ENCODE results near the gene ADIG. TPM values are rescaled to one million over a fixed set of nuclear protein-coding genes. Genes with fewer than 3 reads are reported as not detected.

ADIG gene
- total RNA-seq, 1 donor = not detected

GRCh38 chr20:38573413-38573812 is 7.6 kb upstream of the ADIG start:
- H3K4me3 ChIP-seq (ENCODE audit: insufficient read depth, low read length) = no peak overlapping the region
- H3K4me2 ChIP-seq (ENCODE audit: insufficient read depth, low read length) = no peak overlapping the region
- no peak overlapping the region for H3K27ac ChIP-seq (ENCODE audit: low read depth, low read length)
- H3K9me3 ChIP-seq (ENCODE audit: low read depth, low read length) = no peaks in the 10 kb centered on the region
- H4K20me1 ChIP-seq (ENCODE audit: insufficient read depth, low read length) = no peaks in the 10 kb centered on the region
- no peaks in the 10 kb centered on the region for H3K4me1 ChIP-seq (ENCODE audit: insufficient read depth, low read length)
- no peaks in the 10 kb centered on the region for H3K79me2 ChIP-seq (ENCODE audit: insufficient read depth, low read length)
- no peaks in the 10 kb centered on the region for H3K27me3 ChIP-seq (ENCODE audit: insufficient read depth, low read length)
- DNase-seq (ENCODE audit: insufficient read length, low spot score, missing footprints) = no peak
- no peak overlapping the region for H2AFZ ChIP-seq (ENCODE audit: low read length)
- no peak for TF ChIP-seq CTCF (IDR thresholded peaks at IDR 0.05; ENCODE audit: extremely low read depth, low read depth, low read length)
- peaks cover 54% of the 10 kb centered on the region for H3K36me3 ChIP-seq (ENCODE audit: insufficient read depth, low read length)

GRCh38 chr20:38579219-38579910 is 1.6 kb upstream of the ADIG start:
- Histone ChIP-seq H3K4me2 (ENCODE audit: insufficient read depth, low read length) (no peak overlapping the region), H3K79me2 (ENCODE audit: insufficient read depth, low read length) (no peaks in the 10 kb centered on the region), H2AFZ (ENCODE audit: low read length) (no peak overlapping the region), H3K4me1 (ENCODE audit: insufficient read depth, low read length) (no peaks in the 10 kb centered on the region), H3K4me3 (ENCODE audit: insufficient read depth, low read length) (no peak overlapping the region), H3K9me3 (ENCODE audit: low read depth, low read length) (no peaks in the 10 kb centered on the region), H3K36me3 (ENCODE audit: insufficient read depth, low read length) (peaks cover 20% of the 10 kb centered on the region), H4K20me1 (ENCODE audit: insufficient read depth, low read length) (no peaks in the 10 kb centered on the region), H3K27ac (ENCODE audit: low read depth, low read length) (no peak overlapping the region), H3K27me3 (ENCODE audit: insufficient read depth, low read length) (peaks cover 9% of the 10 kb centered on the region)
- no peak for DNase-seq (ENCODE audit: insufficient read length, low spot score, missing footprints)
- TF ChIP-seq CTCF (IDR thresholded peaks at IDR 0.05; ENCODE audit: extremely low read depth, low read depth, low read length) = no peak

GRCh38 chr20:38579921-38580320 is 1.1 kb upstream of the ADIG start:
- H3K27me3 ChIP-seq (ENCODE audit: insufficient read depth, low read length) = peaks cover 9% of the 10 kb centered on the region
- no peak overlapping the region for H3K4me2 ChIP-seq (ENCODE audit: insufficient read depth, low read length)
- no peak overlapping the region for H3K4me3 ChIP-seq (ENCODE audit: insufficient read depth, low read length)
- H3K4me1 ChIP-seq (ENCODE audit: insufficient read depth, low read length) = no peaks in the 10 kb centered on the region
- DNase-seq (ENCODE audit: insufficient read length, low spot score, missing footprints) = no peak
- no peak overlapping the region for H3K27ac ChIP-seq (ENCODE audit: low read depth, low read length)
- TF ChIP-seq CTCF (IDR thresholded peaks at IDR 0.05; ENCODE audit: extremely low read depth, low read depth, low read length) = no peak
- no peak overlapping the region for H2AFZ ChIP-seq (ENCODE audit: low read length)
- H3K79me2 ChIP-seq (ENCODE audit: insufficient read depth, low read length) = no peaks in the 10 kb centered on the region
- H3K9me3 ChIP-seq (ENCODE audit: low read depth, low read length) = no peaks in the 10 kb centered on the region
- peaks cover 15% of the 10 kb centered on the region for H3K36me3 ChIP-seq (ENCODE audit: insufficient read depth, low read length)
- no peaks in the 10 kb centered on the region for H4K20me1 ChIP-seq (ENCODE audit: insufficient read depth, low read length)

- H4K20me1 ChIP-seq (ENCODE audit: insufficient read depth, low read length) = no peaks in the 10 kb centered on the region
- H3K4me1 ChIP-seq (ENCODE audit: insufficient read depth, low read length) = no peaks in the 10 kb centered on the region
- H3K36me3 ChIP-seq (ENCODE audit: insufficient read depth, low read length) = no peaks in the 10 kb centered on the region
- no peak for DNase-seq (ENCODE audit: insufficient read length, low spot score, missing footprints)
- peaks cover 9% of the 10 kb centered on the region for H3K27me3 ChIP-seq (ENCODE audit: insufficient read depth, low read length)
- no peaks in the 10 kb centered on the region for H3K9me3 ChIP-seq (ENCODE audit: low read depth, low read length)
- H3K79me2 ChIP-seq (ENCODE audit: insufficient read depth, low read length) = no peaks in the 10 kb centered on the region
- no peak overlapping the region for H3K4me2 ChIP-seq (ENCODE audit: insufficient read depth, low read length)
- TF ChIP-seq CTCF (IDR thresholded peaks at IDR 0.05; ENCODE audit: extremely low read depth, low read depth, low read length) = no peak
- no peak overlapping the region for H2AFZ ChIP-seq (ENCODE audit: low read length)
- H3K27ac ChIP-seq (ENCODE audit: low read depth, low read length) = no peak overlapping the region
- H3K4me3 ChIP-seq (ENCODE audit: insufficient read depth, low read length) = no peak overlapping the region
Observed at GRCh38 chr20:38581830-38582358, 897 bp downstream of the ADIG start.
